GM18526 (cell line): Measurements from ENCODE around the gene PEF1.

ENCODE experiments used
- POLR2A ChIP-seq: IDR thresholded peaks from 3 replicates; pipeline ENCODE4 v1.6.1; 2011; ENCODE audit not compliant: insufficient read length; ENCODE audit errors: extremely low read depth

PEF1 gene

GRCh38 chr1:31618916-31619846, 25.5 kb downstream of the PEF1 start:
- no peak for TF ChIP-seq POLR2A

GRCh38 chr1:31617916-31618746, 26.5 kb downstream of the PEF1 start:
- no peak for TF ChIP-seq POLR2A

GRCh38 chr1:31617218-31617915, 27.3 kb downstream of the PEF1 start, which contains the start of gene HCRTR1:
Gene HCRTR1, plus strand, starts transcription at chr1:31617689. Its CDS starts 1,504 bp downstream, at chr1:31619193.
- TF ChIP-seq POLR2A: no peak

GRCh38 chr1:31615939-31616338, 28.7 kb downstream of the PEF1 start:
- TF ChIP-seq POLR2A: no peak

GRCh38 chr1:31615414-31615813, 29.3 kb downstream of the PEF1 start:
- no peak for TF ChIP-seq POLR2A

- no peak for TF ChIP-seq POLR2A
These were observed 30.2 kb downstream of the PEF1 start for GRCh38 chr1:31614414-31615005.

GRCh38 chr1:31609514-31610118, 35.1 kb downstream of the PEF1 start:
- TF ChIP-seq POLR2A: no peak

GRCh38 chr1:31607360-31607759, 37.3 kb downstream of the PEF1 start:
- TF ChIP-seq POLR2A: no peak

GRCh38 chr1:31605908-31606427, 38.7 kb downstream of the PEF1 start:
- no peak for TF ChIP-seq POLR2A

- TF ChIP-seq POLR2A: no peak
These were observed 42.6 kb downstream of the PEF1 start for GRCh38 chr1:31602081-31602480.

GRCh38 chr1:31600641-31601040, 44.0 kb downstream of the PEF1 start:
- no peak for TF ChIP-seq POLR2A

GRCh38 chr1:31598980-31599379, 45.7 kb downstream of the PEF1 start:
- no peak for TF ChIP-seq POLR2A

- TF ChIP-seq POLR2A: no peak
These were observed 48.0 kb downstream of the PEF1 start for GRCh38 chr1:31596737-31597097.
